ENCODE measurements around the gene BCAP31.

BCAP31 gene

GRCh38 chrX:153724252-153725038 is at the start of gene BCAP31, which contains the start of gene ABCD1:
BCAP31 (minus strand) TSS chrX:153724387; CDS start chrX:153723244, 1,143 bp downstream.
ABCD1 (plus strand) TSS chrX:153724856; CDS start chrX:153725267, 411 bp downstream.
- DNase-seq = peak; percentile 72

- DNase-seq = no peak
These were observed 49.0 kb upstream of the BCAP31 start for GRCh38 chrX:153773218-153773611.

- DNase-seq = no peak
These were observed 48.4 kb upstream of the BCAP31 start for GRCh38 chrX:153772316-153773217.

GRCh38 chrX:153771415-153772315 is 47.5 kb upstream of the BCAP31 start:
- DNase-seq = no peak

- DNase-seq = no peak
These were observed 46.6 kb upstream of the BCAP31 start for GRCh38 chrX:153770601-153771414.

- DNase-seq = no peak
These were observed 45.8 kb upstream of the BCAP31 start for GRCh38 chrX:153769865-153770600.

- DNase-seq = no peak
These were observed 45.1 kb upstream of the BCAP31 start for GRCh38 chrX:153769158-153769864.

- no peak for DNase-seq
These were observed 44.3 kb upstream of the BCAP31 start for GRCh38 chrX:153768311-153769157.

- DNase-seq = no peak
These were observed 43.5 kb upstream of the BCAP31 start for GRCh38 chrX:153767674-153768055.

GRCh38 chrX:153766871-153767673 is 42.9 kb upstream of the BCAP31 start:
- no peak for DNase-seq

GRCh38 chrX:153766098-153766817 is 42.1 kb upstream of the BCAP31 start:
- DNase-seq = peak; percentile 20

GRCh38 chrX:153765138-153766079 is 41.2 kb upstream of the BCAP31 start:
- DNase-seq = no peak

GRCh38 chrX:153764786-153765137 is 40.6 kb upstream of the BCAP31 start:
- DNase-seq = no peak

GRCh38 chrX:153763989-153764755 is 40.0 kb upstream of the BCAP31 start, which contains the start of gene PLXNB3:
PLXNB3 (plus strand) TSS chrX:153764249; CDS start chrX:153765536, 1,287 bp downstream.
- peak; percentile 9 for DNase-seq

GRCh38 chrX:153763298-153763932 is 39.2 kb upstream of the BCAP31 start:
- DNase-seq = no peak

Data from GOT3 (cell line).